ENCODE results near the gene PRDX4. TPM values are rescaled to one million over a fixed set of nuclear protein-coding genes. Genes with fewer than 3 reads are reported as not detected.
A peak's percentile ranks its signal among the peaks of the same experiment; 100 is the strongest.
"Not testable (repeated sequence)": the region's sequence is repeated elsewhere in the genome, so short reads cannot be mapped to it uniquely, and the experiment has no call there.

PRDX4 gene
- total and polyA plus RNA-seq, 12 donors: 23.1 to 527 (median 136) TPM

- H3K9me3 ChIP-seq (replicated peaks in 1 of 3): no peaks in the 10 kb centered on the region
- no peaks in the 10 kb centered on the region for H3K4me1 ChIP-seq (replicated peaks in 1 of 2)
- peaks cover 4% of the 10 kb centered on the region for H3K27me3 ChIP-seq
- TF ChIP-seq POLR2A (IDR thresholded peaks at IDR 0.05): no peak
- TF ChIP-seq, protein P1, sequence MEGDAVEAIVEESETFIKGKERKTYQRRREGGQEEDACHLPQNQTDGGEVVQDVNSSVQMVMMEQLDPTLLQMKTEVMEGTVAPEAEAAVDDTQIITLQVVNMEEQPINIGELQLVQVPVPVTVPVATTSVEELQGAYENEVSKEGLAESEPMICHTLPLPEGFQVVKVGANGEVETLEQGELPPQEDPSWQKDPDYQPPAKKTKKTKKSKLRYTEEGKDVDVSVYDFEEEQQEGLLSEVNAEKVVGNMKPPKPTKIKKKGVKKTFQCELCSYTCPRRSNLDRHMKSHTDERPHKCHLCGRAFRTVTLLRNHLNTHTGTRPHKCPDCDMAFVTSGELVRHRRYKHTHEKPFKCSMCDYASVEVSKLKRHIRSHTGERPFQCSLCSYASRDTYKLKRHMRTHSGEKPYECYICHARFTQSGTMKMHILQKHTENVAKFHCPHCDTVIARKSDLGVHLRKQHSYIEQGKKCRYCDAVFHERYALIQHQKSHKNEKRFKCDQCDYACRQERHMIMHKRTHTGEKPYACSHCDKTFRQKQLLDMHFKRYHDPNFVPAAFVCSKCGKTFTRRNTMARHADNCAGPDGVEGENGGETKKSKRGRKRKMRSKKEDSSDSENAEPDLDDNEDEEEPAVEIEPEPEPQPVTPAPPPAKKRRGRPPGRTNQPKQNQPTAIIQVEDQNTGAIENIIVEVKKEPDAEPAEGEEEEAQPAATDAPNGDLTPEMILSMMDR (IDR thresholded peaks at IDR 0.05): no peak
- 42 to 72% (median 64%) methylated on average over 2 to 3 of the region's 3 CpGs for WGBS, 4 donors
- peak in 3 of 7 donors; percentile 13 to 63 (median 33) for DNase-seq
- intact Hi-C loops (cut with DNase I): no loop called here
- peak overlapping the region in 1 of 5 donors; percentile 35 for H3K27ac ChIP-seq
- no peaks in the 10 kb centered on the region for H3K36me3 ChIP-seq (replicated peaks in 1 of 2)
- H3K4me3 ChIP-seq: no peak overlapping the region
Measured at GRCh38 chrX:23656684-23657083, 10.6 kb upstream of the PRDX4 start.

DNA sequence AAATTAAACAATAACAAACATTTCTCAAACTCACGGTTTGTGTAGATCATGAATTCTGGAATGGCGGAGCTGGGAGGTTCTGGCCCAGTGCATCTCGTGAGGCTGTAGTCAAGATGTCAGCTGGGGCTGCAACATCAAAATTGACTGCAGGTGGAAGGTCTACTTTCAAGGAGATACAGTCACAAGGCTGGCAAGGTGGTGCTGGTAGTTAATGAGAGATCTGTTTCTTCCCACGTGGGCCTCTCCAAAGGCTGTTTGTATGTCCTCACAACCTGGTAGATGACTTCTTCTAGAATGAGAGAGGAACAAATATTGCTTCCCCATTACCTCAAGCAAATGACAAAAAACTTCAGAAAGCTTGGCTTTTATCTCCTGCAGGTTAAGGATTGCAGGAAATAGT is 8.0 kb upstream of the PRDX4 start:
- no peak for TF ChIP-seq POLR2A (IDR thresholded peaks at IDR 0.05)
- TF ChIP-seq, protein P1 (IDR thresholded peaks at IDR 0.05): no peak
- H3K36me3 ChIP-seq (replicated peaks in 1 of 2): peaks cover 0 to 4% of the 10 kb centered on the region in 2 donors
- H3K4me1 ChIP-seq (replicated peaks in 1 of 2): peaks cover 0 to 3% of the 10 kb centered on the region in 2 donors
- intact Hi-C loops (cut with DNase I): no loop called here
- no peak overlapping the region for H3K27ac ChIP-seq
- no peak overlapping the region for H3K4me3 ChIP-seq
- 72 to 95% (median 87%) methylated on average over 4 of the region's 4 CpGs for WGBS, 4 donors
- no peak for DNase-seq
- H3K27me3 ChIP-seq: peaks cover 4% of the 10 kb centered on the region
- no peaks in the 10 kb centered on the region for H3K9me3 ChIP-seq (replicated peaks in 1 of 3)

DNA sequence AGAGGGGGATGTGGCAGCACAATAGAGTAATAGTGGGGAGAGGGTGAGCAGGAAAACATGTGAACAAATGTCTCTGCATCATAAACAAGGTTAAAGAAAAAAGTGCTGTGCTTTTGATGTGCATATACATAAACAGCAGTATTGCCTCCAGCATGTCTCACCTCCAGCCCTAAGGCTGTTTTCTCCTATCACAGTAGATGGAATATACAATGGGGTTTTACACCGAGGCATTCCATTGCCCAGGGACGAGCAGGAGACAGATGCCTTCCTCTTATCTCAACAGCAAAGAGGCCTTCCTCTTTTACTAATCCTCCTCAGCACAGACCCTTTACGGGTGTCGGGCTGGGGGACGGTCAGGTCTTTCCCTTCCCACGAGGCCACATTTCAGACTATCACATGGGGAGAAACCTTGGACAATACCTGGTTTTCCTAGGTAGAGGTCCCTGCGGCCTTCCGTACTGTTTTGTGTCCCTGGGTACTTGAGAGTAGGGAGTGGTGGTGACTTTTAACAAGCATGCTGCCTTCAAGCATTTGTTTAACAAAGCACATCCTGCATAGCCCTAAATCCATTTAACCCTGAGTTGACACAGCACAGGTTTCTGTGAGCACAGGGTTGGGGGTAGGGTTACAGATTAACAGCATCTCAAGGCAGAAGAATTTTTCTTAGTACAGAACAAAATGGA is 7.1 kb upstream of the PRDX4 start:
- H3K36me3 ChIP-seq (replicated peaks in 1 of 2); DNase-seq; intact Hi-C loops (cut with DNase I); H3K27ac ChIP-seq; H3K4me1 ChIP-seq (replicated peaks in 1 of 2); H3K27me3 ChIP-seq; H3K9me3 ChIP-seq (replicated peaks in 1 of 3); H3K4me3 ChIP-seq: not testable (repeated sequence)
- WGBS, 4 donors: 48 to 73% (median 67%) methylated on average over 2 to 8 of the region's 8 CpGs

- 93 to 100% (median 99%) methylated on average over 2 of the region's 2 CpGs for WGBS, 4 donors
Measured at GRCh38 chrX:23660766-23661132, 6.5 kb upstream of the PRDX4 start.

More at GRCh38 chrX:23660766-23661132, 6.5 kb upstream of the PRDX4 start:
- Histone ChIP-seq H3K36me3 (replicated peaks in 1 of 2) (peaks cover 0 to 4% of the 10 kb centered on the region in 2 donors), H3K4me1 (replicated peaks in 1 of 2) (peaks cover 0 to 3% of the 10 kb centered on the region in 2 donors), H3K27ac (no peak overlapping the region), H3K4me3 (no peak overlapping the region), H3K27me3 (peaks cover 4% of the 10 kb centered on the region), H3K9me3 (replicated peaks in 1 of 3) (no peaks in the 10 kb centered on the region)
- TF ChIP-seq, protein P1 (IDR thresholded peaks at IDR 0.05): no peak
- no peak for TF ChIP-seq POLR2A (IDR thresholded peaks at IDR 0.05)
- DNase-seq: no peak
- intact Hi-C loops (cut with DNase I): no loop called here
